ENCODE data around the gene LRBA. TPM values are rescaled to one million over a fixed set of nuclear protein-coding genes. Genes with fewer than 3 reads are reported as not detected.
"Not testable (repeated sequence)": the region's sequence is repeated elsewhere in the genome, so short reads cannot be mapped to it uniquely, and the experiment has no call there.

Gene LRBA
- polyA plus RNA-seq, 3 donors = 6.4 to 12.9 (median 10.3) TPM

DNA sequence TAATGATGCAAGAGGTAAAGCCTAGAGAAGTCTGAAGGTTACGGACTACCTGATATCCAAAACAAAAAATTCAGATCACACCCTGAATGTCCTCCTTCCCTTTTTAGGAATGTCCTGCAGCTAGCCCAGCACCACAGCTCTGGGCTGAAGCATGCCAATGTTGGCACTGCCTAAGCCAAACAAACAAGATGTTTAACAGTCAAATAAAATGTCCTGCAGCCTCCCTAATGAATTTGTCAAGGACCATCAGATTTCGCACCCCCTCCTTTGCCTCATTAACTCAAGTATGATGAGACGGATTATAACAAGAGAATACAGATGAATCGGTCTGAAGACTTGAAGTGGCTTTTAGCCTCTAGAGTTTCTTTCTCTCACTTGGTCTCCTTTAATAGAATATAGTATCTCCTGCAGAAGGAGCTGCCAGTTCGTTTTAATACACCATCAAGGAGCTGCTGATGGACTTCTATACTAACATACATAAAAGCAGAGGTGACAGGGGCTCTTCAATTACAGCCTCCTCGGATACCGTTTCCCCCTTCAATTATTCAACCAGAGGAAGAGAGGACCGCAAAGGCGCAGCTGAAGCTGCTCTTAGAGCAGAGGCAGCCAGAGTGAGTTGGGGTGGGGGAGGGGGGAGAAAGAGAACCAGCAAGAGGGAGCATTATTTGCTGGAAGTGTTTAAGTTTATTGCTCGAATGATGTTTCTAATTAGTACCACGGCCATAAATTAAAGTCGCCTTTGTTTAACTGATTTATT is 436.2 kb downstream of the LRBA start:
- no peak overlapping the region for H3K27ac ChIP-seq (ENCODE audit: low read depth, low read length)
- WGBS, 3 donors = 75 to 90% (median 80%) methylated on average over 12 of the region's 12 CpGs

DNA sequence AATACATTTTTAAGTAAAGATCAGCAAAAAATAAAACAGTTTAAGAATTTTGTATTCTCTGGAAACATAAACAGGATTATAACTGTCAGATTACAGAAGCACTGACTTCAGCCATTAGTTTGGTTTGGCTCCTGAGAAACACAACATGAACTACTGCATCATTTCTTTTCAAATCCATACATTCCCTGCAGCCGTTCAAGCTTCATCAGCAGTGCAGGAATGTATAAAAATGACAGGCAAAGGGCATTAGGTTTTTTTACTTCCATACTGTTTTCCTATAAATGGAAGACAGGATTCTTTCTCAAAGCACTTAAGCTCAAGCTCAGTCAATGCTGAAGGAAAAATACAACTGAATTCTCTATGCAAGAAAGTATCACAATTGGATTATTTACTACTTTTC is 437.3 kb downstream of the LRBA start:
- H3K27ac ChIP-seq (ENCODE audit: low read depth, low read length) = no peak overlapping the region
- 69 to 95% (median 93%) methylated on average over 1 of the region's 1 CpG for WGBS, 3 donors

DNA sequence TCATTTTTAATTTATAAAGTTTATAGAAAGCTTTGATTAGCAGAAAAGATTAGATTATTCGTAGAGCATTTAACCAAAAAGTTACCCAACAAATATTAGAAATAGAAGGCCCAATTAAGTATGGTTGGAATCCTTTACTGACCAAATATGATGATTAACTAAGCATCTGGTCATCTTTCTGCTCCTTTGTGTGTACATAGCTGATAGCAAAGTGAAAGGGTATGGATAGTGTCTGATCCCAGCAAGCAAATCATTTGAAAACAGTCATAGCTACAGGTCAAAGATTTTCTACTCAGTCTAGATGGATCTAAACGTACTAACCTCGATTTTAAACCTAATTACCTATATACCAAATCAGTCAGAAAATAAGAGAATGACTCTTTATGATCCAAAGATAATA is 440.4 kb downstream of the LRBA start:
- no peak overlapping the region for H3K27ac ChIP-seq (ENCODE audit: low read depth, low read length)
- 92 to 98% (median 93%) methylated on average over 3 of the region's 3 CpGs for WGBS, 3 donors

DNA sequence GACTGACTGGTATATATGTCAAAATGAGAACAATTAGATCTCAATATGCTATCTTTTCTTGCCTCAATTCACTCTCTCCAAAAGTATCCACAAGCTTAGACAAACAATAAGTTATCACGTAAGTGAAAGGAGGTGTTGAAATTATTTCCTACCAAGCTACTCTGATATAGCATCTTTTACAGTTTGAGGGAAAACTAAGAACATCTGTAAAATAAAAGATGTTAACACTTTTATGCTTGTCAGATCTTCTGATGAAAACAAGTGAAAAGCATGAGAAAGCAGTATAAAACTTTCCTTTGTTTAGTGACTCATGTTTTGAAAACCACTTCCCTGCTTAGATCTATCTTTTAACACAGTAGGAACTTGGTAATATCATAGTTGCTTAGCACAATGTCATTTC is 441.6 kb downstream of the LRBA start:
- H3K27ac ChIP-seq (ENCODE audit: low read depth, low read length) = no peak overlapping the region
- 60 to 81% (median 76%) methylated on average over 1 of the region's 1 CpG for WGBS, 3 donors

DNA sequence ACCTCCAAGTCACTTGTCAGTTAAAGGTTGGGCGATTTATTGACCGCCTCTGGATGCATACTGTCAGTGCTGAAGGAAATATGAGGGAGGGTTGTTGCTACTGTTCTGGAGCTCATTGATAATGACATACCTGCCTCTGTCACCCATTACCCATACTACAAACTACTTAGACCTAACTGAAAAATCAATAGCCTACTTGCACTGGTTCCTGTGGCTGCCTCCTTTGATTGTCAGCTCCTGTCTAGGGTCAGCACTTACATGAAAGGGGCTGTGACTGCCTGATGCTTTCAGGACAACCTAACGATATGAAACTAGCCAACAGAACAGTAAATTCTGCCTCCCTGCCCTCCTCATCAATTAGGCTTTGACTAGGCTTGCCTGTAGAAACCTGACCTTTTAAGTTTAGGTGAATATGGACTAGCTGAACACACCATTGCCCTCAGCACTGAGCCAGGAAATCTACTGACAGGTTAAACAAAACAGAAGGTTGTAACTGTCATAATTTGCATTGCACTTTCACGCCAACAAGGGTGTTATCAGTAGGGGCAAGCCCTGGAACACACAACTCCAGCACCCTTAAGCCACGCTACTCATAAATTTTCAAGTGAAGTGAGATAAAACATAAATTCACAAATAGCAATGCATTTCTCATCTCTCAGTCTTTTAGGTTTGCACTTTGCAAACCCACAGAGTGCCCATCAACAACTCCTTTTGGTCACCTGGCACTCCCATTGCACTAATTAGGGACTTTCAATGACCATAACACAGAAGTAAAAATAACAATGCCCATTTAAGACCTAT is 442.2 kb downstream of the LRBA start:
- H3K27ac ChIP-seq (ENCODE audit: low read depth, low read length) = no peak overlapping the region
- 71 to 93% (median 92%) methylated on average over 5 of the region's 5 CpGs for WGBS, 3 donors

DNA sequence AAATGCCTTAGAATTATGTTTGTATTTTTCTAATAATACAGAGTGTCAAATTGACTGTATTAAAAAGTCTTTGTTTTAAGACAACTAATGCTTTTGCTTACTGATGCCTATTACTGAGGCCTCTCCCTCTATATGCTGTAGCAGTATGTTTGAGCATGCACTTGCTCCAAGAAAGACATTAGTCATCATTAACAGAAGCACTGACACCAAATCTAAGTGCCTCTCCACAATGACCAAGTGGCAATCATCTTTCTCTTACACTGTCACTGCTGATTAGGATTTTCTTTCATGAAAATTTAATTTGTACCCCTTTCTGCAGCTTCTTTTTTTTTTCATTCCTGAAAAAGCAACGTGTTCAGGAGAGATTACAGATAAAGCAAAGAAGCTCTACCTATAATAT is 444.2 kb downstream of the LRBA start:
- H3K27ac ChIP-seq (ENCODE audit: low read depth, low read length) = no peak overlapping the region
- WGBS, 3 donors = 76 to 88% (median 80%) methylated on average over 1 of the region's 1 CpG

DNA sequence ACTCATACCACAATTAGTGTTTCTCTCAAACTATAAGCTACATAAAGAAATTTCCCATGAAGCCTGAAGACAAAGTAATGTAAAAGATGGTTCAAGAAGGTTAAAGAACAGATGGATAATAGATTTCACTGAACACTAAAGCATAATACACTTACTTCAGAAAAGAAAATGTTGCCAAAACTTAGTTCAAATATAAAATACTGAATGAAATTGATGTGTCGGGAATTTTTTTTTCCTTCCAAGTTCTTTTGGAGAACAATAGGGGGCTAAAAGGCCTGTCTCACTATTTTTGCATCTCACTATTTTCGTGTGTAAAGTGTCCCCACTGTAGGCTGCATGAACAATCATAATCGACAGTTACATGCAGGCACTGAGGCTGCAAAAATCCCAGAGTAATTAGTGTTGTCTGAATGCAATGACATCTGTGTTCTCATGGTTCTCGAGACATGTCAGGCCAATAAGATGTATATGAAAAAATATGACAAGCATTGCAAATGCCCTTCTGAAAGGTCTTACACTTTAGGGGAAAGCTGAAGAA is 445.0 kb downstream of the LRBA start:
- WGBS, 3 donors = 90 to 91% (median 91%) methylated on average over 4 of the region's 4 CpGs
- H3K27ac ChIP-seq (ENCODE audit: low read depth, low read length) = no peak overlapping the region

DNA sequence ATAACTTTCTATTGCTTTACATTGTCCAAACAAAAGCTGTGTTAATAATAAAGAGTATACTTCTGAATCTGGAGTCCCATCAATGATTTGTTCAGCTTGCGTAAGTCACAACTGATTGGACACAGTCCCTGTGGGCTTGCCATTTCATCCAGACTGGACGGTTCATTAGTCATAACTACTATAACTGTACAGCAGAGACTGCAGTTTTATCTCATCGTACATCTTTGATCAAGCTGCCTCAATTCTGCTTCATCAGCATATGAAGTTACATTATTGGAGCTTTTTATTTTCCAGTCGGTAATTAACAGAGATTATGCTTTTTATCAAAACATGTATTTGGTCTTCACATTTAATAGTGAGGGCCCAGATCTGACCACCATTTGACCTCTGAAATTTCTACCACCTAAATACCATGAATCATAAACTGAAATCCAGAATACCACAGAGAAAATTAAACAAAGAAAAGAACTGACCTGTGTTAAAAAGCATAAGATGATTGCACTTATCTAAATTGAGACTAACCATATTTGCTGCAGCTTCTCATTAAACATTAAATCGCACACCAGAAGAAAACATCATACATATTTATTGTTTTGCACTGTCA is 445.6 kb downstream of the LRBA start:
- 77 to 90% (median 87%) methylated on average over 5 of the region's 5 CpGs for WGBS, 3 donors
- no peak overlapping the region for H3K27ac ChIP-seq (ENCODE audit: low read depth, low read length)

DNA sequence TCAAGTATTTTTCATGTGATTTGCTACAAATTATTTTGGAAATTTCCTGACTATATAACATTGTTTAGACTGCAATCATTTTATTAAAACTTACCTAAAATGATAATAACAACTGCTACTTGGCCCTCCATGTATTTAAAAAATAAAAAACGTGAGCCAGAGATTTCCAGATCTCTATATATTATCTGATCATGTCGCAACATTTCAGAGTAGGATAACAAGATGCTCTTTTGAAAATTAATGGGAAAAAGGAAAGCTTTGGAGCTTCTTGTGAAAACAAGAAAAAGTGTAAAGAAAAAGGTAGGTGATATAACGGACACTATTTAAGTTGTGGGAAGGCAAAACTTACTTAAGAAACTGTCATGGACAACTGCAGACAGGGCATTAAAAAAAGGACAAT is 448.0 kb downstream of the LRBA start:
- no peak overlapping the region for H3K27ac ChIP-seq (ENCODE audit: low read depth, low read length)
- WGBS, 3 donors = 86 to 90% (median 87%) methylated on average over 3 of the region's 3 CpGs

DNA sequence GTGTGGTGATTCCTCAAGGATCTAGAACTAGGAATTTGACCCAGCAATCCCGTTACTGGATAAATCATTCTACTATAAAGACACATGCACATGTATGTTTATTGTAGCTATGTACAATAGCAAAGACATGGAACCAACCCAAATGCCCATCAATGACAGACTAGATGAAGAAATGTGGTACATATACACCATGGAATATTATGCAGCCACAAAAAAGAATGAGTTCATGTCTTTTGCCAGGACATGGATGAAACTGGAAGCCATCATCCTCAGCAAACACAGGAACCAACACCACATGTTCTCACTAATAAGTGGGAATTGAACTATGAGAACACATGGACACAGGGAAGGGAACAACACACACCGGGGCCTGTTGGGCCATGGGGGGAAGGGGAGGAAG is 450.1 kb downstream of the LRBA start:
- H3K27ac ChIP-seq (ENCODE audit: low read depth, low read length) = not testable (repeated sequence)
- WGBS, 3 donors = 97 to 99% (median 98%) methylated on average over 2 of the region's 2 CpGs

DNA sequence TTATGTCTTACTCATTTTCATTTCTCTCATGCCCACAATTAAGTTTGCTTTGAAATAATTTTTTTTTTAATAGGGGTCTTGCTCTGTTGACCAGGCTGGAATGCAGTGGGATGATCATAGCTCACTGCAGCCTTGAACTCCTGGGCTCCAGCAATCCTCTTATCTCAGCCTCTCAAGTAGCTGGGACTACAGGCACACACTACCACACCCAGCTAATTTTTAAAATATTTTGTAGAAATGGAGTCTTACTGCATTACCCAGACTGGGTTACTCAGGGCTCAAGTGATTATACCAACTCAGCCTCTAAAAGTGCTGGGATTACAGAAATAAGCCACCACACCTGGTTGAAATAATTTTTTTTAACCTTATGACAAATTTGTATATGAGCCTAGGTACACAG is 452.3 kb downstream of the LRBA start:
- H3K27ac ChIP-seq (ENCODE audit: low read depth, low read length) = no peak overlapping the region

DNA sequence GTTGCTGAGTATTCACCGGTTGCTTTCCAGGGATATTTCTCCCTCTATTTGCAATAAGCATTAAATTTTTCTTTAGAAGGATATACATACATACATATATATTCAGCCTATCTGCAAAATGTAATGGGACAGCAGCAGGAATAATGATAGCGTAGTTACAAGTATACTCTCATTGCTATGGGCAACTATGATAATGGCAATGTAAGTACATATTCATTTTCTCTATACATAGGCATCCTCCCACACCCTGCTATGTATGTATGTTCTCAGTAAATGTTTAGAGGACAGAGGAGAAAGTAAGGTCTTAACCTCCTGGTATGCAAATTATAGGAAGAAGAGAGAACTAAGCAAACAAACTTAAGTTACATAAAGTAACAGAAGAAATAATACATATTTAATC is 452.8 kb downstream of the LRBA start:
- 96 to 100% (median 99%) methylated on average over 2 of the region's 2 CpGs for WGBS, 3 donors
- no peak overlapping the region for H3K27ac ChIP-seq (ENCODE audit: low read depth, low read length)

DNA sequence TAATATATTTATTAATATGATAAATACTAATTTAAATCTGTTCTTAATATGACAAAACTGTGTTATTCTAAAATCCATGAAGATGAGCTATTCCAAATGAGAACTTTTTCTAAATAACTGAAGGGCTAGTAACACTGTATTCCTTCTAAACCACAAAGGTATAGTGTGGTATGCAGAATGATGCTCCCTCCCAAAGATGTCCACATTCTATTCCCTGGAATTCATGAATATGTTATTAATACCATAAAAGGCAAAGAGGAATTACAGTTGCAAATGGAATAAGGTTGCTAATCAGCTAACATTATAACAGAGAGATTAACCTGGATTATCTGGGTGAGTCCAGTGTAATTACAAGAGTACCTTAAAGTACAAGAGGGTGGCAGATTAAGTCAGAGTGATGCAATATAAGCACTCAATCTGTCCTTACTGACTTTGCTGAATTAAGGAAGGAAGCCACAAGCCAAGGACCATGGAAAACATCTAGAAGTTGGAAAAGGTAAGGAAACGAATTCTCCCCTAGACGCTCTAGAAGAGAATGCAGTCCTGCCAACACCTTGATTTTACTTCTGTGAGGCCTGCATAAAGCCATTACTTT is 453.8 kb downstream of the LRBA start:
- H3K27ac ChIP-seq (ENCODE audit: low read depth, low read length) = no peak overlapping the region
- 93 to 98% (median 96%) methylated on average over 2 of the region's 2 CpGs for WGBS, 3 donors

DNA sequence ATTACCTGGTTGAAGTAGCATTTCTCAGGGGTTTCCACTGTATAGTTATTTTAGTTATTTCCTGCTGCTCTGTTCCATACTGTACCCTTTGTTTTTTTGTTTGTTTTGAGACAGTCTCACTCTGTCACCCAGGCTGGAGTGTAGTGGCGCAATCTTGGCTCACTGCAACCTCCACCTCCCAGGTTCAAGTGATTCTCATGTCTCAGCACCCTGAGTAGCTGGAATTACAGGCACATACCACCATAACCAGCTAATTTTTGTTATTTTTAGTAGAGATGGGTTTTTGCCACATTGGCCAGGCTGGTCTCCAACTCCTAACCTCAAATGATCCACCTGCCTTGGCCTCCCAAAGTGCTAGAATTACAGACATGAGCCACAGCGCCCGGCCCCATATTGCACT is 457.3 kb downstream of the LRBA start:
- 97 to 98% (median 97%) methylated on average over 3 of the region's 3 CpGs for WGBS, 3 donors
- H3K27ac ChIP-seq (ENCODE audit: low read depth, low read length) = not testable (repeated sequence)

DNA sequence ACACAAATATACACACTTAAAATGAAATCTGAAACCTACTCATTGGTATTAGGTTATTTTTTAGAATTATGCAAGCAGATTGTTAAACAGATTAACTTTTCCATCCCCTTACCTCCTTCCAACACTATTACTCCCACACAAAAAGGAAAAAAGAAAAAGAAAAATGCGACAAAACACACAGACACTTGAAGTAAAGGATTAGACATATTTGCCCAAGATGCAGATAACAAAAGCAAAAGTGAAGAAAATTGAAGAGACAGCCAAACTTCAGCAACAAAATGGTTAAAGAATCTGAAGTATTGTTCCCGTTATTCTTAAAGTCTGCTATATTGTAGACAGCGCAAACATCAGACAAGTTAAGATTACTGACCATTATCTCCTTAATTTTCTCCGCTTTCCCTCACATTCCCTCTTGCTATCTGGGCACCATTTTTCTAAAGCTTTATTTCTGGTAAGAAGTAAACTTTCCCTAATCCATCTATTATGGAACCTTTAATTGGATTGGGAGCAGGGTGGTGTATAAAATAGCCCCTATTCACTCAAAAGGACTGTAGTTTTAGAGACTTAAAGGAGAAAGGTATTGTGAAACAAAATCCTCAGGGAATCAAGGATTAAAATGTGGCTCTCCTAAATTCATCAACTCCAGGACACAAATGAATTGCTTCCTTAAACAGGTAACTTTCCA is 467.8 kb downstream of the LRBA start:
- 70 to 86% (median 79%) methylated on average over 4 of the region's 4 CpGs for WGBS, 3 donors

DNA sequence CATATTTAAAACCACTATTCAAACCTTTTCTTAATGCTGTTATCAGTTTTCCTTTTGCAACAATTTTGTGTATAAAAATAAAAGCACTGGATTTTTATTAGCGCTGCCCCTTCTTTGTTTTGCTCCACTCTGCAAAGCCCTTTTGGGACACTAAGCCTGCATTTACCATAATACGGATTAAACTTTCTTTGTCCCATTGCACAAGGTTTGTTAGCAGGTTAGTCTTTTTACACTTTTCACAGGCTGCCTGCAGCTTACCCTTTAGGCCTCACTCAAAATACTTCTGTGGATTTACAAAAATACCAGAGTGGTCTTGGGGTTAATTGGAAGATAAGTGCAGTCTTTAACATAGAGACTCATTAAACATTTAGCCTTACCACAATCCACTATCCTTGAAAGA is 468.8 kb downstream of the LRBA start:
- 92 to 97% (median 95%) methylated on average over 2 of the region's 2 CpGs for WGBS, 3 donors
- no peak overlapping the region for H3K27ac ChIP-seq (ENCODE audit: low read depth, low read length)

More for the DNA sequence above, 467.8 kb downstream of the LRBA start:
- no peak overlapping the region for H3K27ac ChIP-seq (ENCODE audit: low read depth, low read length)

DNA sequence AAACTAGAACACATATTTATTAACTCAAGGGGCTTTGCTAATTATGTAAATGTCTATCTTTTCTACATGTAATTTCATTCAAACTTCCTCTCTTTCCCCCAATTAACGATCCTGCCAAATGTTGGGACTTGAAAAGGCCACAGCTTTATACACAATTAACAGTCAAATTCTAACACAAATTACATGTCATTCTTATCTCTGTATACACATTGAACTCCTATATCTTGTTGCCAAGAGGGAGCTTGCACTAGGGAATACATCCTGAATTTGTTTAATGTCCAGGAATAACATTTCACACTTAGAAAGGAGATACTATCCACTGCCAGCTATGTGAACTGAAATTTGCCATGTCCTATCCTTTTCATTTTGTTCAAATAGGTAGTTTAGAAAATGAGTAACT is 472.0 kb downstream of the LRBA start:
- H3K27ac ChIP-seq (ENCODE audit: low read depth, low read length) = no peak overlapping the region
- 43 to 47% (median 43%) methylated on average over 1 of the region's 1 CpG for WGBS, 3 donors

DNA sequence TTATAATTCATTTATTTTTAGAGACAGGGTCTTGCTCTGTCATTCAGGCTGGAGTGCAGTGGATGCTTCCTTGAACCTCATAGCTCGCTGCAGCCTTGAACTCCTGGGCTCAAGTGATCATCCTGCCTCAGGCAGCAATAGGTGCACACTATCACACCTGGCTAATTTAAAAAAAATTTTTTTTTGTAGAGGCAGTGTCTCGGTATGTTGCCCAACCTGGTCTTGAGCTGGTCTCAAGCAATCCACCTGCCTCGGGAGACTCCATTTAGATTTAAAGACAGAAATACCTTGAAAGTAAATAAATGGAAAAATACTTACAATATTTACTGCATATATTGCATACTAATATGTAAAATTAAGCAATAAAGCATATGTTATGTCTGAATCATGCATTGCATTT is 473.4 kb downstream of the LRBA start:
- no peak overlapping the region for H3K27ac ChIP-seq (ENCODE audit: low read depth, low read length)
- WGBS, 3 donors = 92 to 98% (median 96%) methylated on average over 3 of the region's 3 CpGs
